ENCODE results near the gene CDA.

Gene CDA

DNA sequence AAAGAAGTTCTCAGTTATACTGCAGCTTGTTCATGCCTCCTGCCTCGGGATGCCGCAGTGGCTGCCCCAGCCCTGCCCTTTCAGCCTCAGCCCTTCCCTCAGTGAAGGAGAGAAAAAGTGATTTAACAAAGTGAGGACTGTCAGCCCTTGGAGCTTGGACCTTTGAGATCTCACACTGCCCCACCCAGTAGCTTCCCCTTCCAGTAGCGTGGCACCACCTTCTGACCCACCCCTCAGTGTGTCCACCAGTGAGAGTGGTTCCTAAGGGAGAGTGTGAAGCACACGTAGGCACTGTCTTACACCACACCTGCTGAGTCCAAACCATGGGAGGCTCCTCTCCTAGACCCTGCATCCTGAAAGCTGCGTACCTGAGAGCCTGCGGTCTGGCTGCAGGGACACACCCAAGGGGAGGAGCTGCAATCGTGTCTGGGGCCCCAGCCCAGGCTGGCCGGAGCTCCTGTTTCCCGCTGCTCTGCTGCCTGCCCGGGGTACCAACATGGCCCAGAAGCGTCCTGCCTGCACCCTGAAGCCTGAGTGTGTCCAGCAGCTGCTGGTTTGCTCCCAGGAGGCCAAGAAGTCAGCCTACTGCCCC is at the start of gene CDA:
TSS of gene CDA (plus strand) at position 464 of the 592 bp plus-strand sequence. CDS start at position 497, 33 bp downstream.
- DNase-seq, result no peak

GRCh38 chr1:20540281-20540680 is 48.6 kb upstream of the CDA start:
- no peak for DNase-seq

- no peak for DNase-seq
These were observed 42.3 kb upstream of the CDA start for GRCh38 chr1:20546637-20547036.

GRCh38 chr1:20551161-20551560 is 37.7 kb upstream of the CDA start:
- DNase-seq, result no peak

DNA sequence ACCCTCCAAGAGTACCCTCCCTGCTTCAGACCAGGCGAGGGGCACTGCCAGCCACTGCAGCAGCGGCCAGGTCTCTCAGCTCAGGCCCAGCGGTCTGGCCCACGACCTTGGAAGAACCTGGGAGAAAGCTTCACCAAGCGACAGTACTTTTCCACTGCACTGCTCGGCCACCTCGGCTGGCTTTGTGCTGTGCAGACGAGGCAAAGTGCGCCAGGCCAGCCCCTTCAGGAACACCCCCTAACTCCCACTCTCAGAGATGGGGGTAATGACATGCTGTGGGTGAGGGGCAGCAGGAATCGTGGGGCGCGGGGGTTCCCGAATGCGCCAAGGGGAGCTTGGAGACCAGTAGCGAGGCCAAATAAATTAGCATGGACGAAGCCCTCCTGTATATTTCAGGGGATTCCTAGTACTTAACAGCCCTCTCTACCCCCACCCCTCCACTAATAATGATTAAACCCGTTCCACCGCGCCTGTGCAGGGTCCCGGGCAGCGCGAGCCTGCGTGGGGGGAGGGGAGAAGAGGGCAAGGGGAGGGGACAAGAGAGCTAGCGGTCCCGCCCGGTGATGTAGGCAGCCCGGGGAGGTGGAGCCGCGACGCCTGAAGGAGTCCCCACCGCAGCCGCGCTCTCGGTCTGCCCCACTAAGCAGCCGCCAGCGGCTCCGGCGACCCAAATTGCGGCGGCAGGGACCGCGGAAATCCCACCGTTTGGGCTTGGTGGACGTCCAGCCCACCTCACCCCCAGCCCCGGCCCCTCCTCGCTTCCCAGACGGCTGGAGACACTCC is 36.8 kb upstream of the CDA start, which contains the start of gene FAM43B:
TSS of gene FAM43B (plus strand) at position 629 of the 783 bp plus-strand sequence. CDS start 401 bp downstream, outside the sequence.
- DNase-seq, result no peak

DNA sequence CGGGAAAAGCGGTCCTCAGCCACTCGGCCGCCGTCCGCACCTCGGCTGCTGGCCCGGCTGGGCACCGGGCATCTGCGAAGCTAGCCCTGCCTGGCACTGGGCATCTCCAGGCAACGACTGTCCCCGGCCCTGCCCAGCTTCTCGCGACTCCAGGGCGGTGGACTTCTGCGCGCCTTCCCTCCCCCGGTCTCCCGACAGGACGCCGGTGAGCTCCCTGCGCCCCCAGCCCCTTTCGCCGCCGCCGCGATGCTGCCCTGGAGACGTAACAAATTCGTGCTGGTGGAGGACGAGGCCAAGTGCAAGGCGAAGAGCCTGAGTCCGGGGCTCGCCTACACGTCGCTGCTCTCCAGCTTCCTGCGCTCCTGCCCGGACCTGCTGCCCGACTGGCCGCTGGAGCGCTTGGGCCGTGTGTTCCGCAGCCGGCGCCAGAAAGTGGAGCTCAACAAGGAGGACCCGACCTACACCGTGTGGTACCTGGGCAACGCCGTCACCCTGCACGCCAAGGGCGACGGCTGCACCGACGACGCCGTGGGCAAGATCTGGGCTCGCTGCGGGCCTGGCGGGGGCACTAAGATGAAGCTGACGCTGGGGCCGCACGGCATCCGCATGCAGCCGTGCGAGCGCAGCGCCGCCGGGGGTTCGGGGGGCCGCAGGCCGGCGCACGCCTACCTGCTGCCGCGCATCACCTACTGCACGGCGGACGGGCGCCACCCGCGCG is 36.0 kb upstream of the CDA start:
- no peak for DNase-seq

DNA sequence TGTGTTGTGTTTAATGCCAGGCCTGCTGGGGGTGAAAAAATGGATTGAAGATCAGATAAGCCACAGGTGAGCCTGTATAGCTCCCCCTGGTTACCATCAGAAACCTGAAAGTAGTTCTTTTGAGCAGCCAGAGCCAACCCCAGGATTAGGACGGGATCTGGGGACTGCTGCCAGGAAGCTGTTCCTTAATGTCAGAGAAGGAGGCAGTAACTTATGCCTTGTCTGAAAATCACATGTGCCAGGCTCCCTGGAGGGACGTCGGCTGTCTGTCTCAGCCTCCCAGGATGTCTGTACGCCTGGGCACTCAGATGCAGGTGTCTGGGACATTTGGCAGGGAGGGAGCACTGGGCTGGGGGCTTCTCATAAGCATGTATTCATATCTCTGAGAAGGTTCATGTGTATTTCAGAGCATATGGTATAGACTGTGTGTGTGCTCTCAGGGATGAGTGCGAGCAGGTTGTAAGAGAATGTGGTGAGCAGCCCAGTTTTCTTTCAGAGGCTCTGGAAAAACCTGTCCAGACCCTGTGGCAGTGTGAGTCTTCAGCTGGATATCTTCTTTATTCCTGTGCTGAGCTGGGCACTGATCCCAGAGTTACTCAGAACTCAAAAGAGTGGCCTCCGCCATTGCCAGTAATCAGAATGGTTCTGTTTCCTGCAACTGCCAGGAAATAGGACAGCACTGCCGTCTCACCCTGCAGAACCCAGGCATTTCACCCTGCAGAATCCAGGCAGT is 33.7 kb upstream of the CDA start:
- no peak for DNase-seq

DNA sequence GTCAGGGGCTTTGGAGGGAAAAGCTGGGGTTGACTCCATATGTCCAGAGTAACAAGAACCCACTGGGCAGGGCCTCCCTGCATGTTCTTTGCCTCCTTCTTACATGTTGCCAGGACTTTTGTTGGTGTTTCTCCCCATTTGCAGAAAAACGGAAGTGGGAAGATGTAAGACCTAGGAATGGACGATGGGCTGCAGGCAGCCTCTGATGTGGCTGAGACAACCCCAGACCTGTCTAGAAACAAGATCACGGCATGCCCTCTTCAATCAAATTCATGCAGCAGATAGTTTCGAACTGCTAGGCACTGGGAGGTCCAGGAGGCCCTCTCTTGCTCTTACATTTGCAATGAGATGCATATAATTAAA is 33.2 kb upstream of the CDA start:
- DNase-seq, result no peak

DNA sequence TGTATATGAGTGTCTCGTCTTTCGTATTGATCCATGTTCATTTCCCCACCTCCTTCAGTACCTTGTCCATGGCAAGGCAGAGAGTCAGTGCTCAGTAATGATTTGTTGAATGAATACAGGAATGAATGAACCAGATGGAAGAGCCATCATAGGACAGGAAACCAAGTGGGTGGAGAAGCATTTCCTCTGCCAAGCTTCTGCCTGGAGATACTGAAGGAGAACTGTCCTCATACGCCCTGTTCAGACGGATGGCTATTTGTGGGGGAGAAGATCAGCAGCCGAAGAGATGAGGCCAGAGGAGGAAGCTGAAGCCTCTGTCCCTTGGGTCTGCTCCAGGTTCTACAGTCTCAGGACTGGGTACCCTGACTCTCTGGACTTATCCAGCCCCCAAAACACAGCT is 30.7 kb upstream of the CDA start:
- DNase-seq, result no peak

- no peak for DNase-seq
These were observed 27.9 kb upstream of the CDA start for GRCh38 chr1:20560966-20561365.

DNA sequence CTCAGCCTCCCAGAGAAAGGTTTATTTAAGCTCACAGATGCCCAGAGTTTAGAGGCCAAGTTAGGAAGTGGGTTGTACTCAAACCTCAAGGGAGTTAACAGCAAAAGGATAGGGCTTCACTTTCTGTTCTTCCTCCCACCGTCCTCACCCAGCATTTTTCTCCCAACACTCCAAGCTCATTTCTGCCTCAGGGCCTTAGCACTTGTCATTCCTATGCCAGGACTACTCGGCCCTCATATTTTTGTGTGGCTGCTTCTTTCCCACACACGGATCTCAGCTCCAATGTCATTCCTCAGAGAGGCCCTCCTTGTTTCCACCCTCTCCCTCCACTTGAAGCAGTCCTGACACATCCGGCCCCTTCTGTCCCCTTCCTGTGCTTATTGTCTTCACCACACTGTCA is 23.7 kb upstream of the CDA start:
- no peak for DNase-seq

GRCh38 chr1:20569523-20570098 is 19.3 kb upstream of the CDA start:
- DNase-seq, result no peak

DNA sequence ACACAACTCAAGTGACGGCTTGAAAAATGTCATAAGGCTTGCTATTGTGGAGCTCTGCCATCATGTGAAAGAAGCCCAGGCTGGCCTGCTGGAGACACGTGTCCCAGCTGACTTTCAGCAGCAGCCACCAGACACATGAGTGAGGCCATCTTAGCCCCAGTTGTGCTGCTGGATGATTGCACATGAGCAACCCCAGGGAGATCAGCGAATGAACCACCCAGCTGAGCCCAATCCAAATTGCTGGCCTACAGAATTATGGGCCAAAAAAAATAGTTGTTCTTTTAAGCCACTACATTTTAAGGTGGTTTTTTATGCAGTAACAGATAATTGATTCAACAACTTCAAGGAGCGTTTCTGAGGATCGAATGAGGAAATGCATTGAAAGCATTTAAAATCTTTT is 17.5 kb upstream of the CDA start:
- DNase-seq, result no peak

- no peak for DNase-seq
These were observed 14.9 kb upstream of the CDA start for GRCh38 chr1:20573987-20574386.

DNA sequence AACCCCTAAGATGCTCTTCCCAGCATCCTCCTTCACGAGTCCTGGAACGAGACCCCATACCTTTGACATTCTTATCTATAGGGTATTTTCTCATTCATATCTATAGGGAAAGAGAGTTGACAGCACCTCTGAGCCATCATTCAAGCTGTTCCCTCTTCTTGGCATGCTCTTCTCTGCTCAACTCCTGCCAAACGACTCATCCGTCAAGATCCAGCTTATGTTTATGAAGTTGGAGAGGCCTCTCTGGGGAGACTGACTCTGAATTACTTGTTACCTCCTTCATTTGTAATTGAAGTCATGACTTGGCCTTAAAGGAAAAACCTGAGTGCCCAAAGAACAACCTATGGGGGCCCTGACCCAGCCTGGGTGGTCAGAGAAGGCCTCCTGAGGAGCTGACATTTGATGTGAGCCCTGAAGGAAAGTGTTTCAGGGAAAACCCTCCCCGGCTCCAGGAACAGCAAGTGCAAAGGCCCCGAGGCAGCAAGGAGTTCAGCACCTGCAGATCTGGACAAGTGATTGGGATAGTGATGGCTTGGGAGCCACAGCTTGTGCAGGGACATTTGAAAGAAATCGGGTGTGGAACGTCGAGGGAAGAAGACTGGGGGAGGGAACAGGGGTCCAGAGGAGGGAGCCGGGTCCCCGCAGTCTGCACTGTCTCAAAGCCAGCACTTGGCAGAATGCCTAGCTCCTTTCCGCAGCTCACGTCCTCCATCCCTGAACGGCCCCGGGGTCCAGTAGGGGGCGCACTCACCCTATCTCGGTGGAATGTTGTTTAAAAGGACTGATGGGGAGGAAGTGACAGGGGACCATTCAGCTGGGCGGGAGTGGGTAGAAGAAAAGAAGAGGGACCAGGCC is 14.0 kb upstream of the CDA start:
- peak; percentile 9 for DNase-seq

- DNase-seq, result no peak
These were observed 13.2 kb upstream of the CDA start for GRCh38 chr1:20575541-20576336.

DNA sequence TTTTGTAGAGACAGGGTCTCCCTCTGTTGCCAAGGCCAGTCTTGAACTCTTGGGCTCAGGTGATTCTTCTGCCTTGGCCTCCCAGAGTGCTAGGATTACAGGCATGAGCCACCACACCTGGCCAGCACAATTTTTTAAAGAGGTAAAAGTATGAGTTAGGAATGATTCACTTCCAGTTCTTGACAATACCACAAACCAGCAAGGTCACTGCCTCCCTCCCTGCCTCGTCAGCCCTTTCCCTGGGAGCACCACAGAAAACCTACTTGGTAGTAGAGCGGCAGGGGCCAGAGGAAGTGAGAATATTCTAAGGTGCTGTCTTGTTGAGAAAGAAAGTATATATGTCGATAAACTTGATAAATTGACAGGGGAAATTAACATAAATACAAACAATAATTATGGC is 10.8 kb upstream of the CDA start:
- DNase-seq, result no peak

DNA sequence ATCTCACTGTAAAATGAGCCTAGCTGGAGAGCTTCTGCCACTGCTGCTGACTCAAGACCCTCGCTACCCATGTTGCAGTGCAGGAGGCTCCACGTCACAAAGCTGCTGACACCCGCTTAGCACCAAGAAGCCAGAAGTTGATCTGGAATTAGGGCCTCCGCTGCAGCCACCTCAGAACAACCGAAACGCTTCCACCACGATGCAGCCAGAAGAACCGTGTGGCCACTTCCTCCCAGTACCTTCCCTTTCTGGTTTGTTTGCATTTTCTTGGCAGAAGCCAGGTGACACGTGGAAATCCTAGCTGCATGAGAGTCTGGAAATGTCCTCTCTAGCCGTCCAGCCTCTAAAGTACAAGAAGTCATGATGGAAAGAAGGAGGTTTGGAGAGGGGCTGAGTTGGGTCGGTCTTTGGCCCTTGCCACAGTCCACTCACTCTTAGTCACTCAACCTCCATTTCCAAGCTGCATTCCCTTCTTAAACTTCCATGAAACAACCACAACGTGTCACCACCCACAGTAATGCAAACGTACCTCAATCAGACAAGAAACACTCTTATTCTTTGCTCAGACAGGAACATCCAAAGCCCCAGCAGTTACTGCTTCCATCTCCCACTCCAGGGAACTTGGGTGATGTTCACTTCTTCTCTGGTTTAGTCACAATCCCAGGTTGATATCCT is 10.0 kb upstream of the CDA start:
- DNase-seq, result no peak

GRCh38 chr1:20584890-20585289 is 4.0 kb upstream of the CDA start:
- DNase-seq, result no peak

DNA sequence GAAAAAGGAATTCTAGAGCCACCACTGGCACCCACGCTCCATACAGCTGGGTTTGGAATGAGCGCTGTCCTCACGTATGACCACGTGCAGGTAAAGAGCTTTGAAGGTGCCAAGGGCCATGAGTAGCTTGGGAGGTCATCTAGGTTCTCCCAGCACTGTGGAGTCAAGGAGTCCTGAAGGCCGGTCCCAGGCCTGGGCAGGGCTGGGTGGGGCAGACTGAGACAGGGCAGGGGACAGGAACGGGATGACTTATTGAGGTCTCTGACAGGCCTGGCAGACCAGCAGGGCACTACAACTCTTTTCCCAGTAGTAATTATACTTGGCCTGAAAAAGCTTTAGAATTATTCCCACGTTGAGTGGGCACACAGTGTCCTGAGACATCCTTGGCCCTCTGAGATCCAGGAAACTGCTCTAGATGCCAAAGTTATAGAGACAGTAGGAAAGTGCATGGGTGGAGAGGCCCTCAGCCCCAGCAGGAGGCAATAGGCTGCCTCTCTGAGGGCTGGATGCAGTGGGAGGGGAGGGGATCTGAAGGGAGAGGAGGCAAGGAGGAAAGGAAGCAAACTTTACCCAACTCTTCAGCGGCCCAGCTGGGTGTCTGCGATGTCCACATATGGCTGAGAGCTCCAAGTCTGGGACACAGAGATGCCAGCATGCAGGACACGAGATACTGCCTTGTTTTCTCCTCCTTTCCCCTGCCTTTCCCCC is 1.8 kb upstream of the CDA start:
- DNase-seq, result no peak

Data from NCI-H2107 (cell line).